ENCODE measurements around the gene DUSP28.

DUSP28 gene

GRCh38 chr2:240588006-240588655, 28.0 kb downstream of the DUSP28 start:
- FAIRE-seq: peak; percentile 65
- DNase-seq (ENCODE audit: insufficient read length, low spot score): no peak
- TF ChIP-seq POLR2A (IDR thresholded peaks at IDR 0.05; ENCODE audit: low read depth, low read length) (no peak), POLR2AphosphoS5 (IDR thresholded peaks at IDR 0.05; ENCODE audit: low read depth, low read length) (no peak), PAX5 (IDR thresholded peaks at IDR 0.05; ENCODE audit: insufficient read depth, low read length, severe bottlenecking) (no peak)

- FAIRE-seq: no peak
- no peak for DNase-seq (ENCODE audit: insufficient read length, low spot score)
- TF ChIP-seq SPI1 (IDR thresholded peaks at IDR 0.05; ENCODE audit: low read depth, low read length) (no peak), POLR2AphosphoS5 (IDR thresholded peaks at IDR 0.05; ENCODE audit: low read depth, low read length) (no peak), PAX5 (IDR thresholded peaks at IDR 0.05; ENCODE audit: insufficient read depth, low read length, severe bottlenecking) (no peak), POU2F2 (IDR thresholded peaks at IDR 0.05; ENCODE audit: low read depth, low read length) (no peak), POLR2A (IDR thresholded peaks at IDR 0.05; ENCODE audit: low read depth, low read length) (no peak), TAF1 (IDR thresholded peaks at IDR 0.05; ENCODE audit: low read depth, low read length) (no peak)
Observed at GRCh38 chr2:240588669-240589068, 28.5 kb downstream of the DUSP28 start.

- TF ChIP-seq POLR2AphosphoS5 (IDR thresholded peaks at IDR 0.05; ENCODE audit: low read depth, low read length): no peak
- no peak for TF ChIP-seq POU2F2 (IDR thresholded peaks at IDR 0.05; ENCODE audit: low read depth, low read length)
- TF ChIP-seq SPI1 (IDR thresholded peaks at IDR 0.05; ENCODE audit: low read depth, low read length): no peak
- no peak for TF ChIP-seq POLR2A (IDR thresholded peaks at IDR 0.05; ENCODE audit: low read depth, low read length)
- no peak for TF ChIP-seq TAF1 (IDR thresholded peaks at IDR 0.05; ENCODE audit: low read depth, low read length)
- no peak for TF ChIP-seq PAX5 (IDR thresholded peaks at IDR 0.05; ENCODE audit: insufficient read depth, low read length, severe bottlenecking)
- FAIRE-seq (no peak), DNase-seq (ENCODE audit: insufficient read length, low spot score) (no peak)
Observed at GRCh38 chr2:240589375-240589774, 29.2 kb downstream of the DUSP28 start.

- no peak for DNase-seq (ENCODE audit: insufficient read length, low spot score)
- FAIRE-seq: no peak
- TF ChIP-seq SPI1 (IDR thresholded peaks at IDR 0.05; ENCODE audit: low read depth, low read length): no peak
- TF ChIP-seq PAX5 (IDR thresholded peaks at IDR 0.05; ENCODE audit: insufficient read depth, low read length, severe bottlenecking): no peak
- TF ChIP-seq TAF1 (IDR thresholded peaks at IDR 0.05; ENCODE audit: low read depth, low read length): no peak
- no peak for TF ChIP-seq POU2F2 (IDR thresholded peaks at IDR 0.05; ENCODE audit: low read depth, low read length)
- no peak for TF ChIP-seq POLR2AphosphoS5 (IDR thresholded peaks at IDR 0.05; ENCODE audit: low read depth, low read length)
- TF ChIP-seq POLR2A (IDR thresholded peaks at IDR 0.05; ENCODE audit: low read depth, low read length): no peak
Observed at GRCh38 chr2:240589850-240590525, 29.8 kb downstream of the DUSP28 start.

- TF ChIP-seq TAF1 (IDR thresholded peaks at IDR 0.05; ENCODE audit: low read depth, low read length) (no peak), POU2F2 (IDR thresholded peaks at IDR 0.05; ENCODE audit: low read depth, low read length) (no peak), POLR2A (IDR thresholded peaks at IDR 0.05; ENCODE audit: low read depth, low read length) (no peak)
- no peak for FAIRE-seq
- no peak for DNase-seq (ENCODE audit: insufficient read length, low spot score)
Observed at GRCh38 chr2:240590681-240591111, 30.5 kb downstream of the DUSP28 start.

GRCh38 chr2:240591226-240591625, 31.1 kb downstream of the DUSP28 start:
- no peak for TF ChIP-seq PAX5 (IDR thresholded peaks at IDR 0.05; ENCODE audit: insufficient read depth, low read length, severe bottlenecking)
- no peak for TF ChIP-seq TAF1 (IDR thresholded peaks at IDR 0.05; ENCODE audit: low read depth, low read length)
- no peak for TF ChIP-seq POLR2AphosphoS5 (IDR thresholded peaks at IDR 0.05; ENCODE audit: low read depth, low read length)
- TF ChIP-seq POU2F2 (IDR thresholded peaks at IDR 0.05; ENCODE audit: low read depth, low read length): no peak
- TF ChIP-seq SPI1 (IDR thresholded peaks at IDR 0.05; ENCODE audit: low read depth, low read length): no peak
- TF ChIP-seq POLR2A (IDR thresholded peaks at IDR 0.05; ENCODE audit: low read depth, low read length): no peak
- no peak for DNase-seq (ENCODE audit: insufficient read length, low spot score)
- no peak for FAIRE-seq

- no peak for FAIRE-seq
- TF ChIP-seq SPI1 (IDR thresholded peaks at IDR 0.05; ENCODE audit: low read depth, low read length) (no peak), TAF1 (IDR thresholded peaks at IDR 0.05; ENCODE audit: low read depth, low read length) (no peak), PAX5 (IDR thresholded peaks at IDR 0.05; ENCODE audit: insufficient read depth, low read length, severe bottlenecking) (no peak), POLR2AphosphoS5 (IDR thresholded peaks at IDR 0.05; ENCODE audit: low read depth, low read length) (no peak), POU2F2 (IDR thresholded peaks at IDR 0.05; ENCODE audit: low read depth, low read length) (no peak), POLR2A (IDR thresholded peaks at IDR 0.05; ENCODE audit: low read depth, low read length) (no peak)
- DNase-seq (ENCODE audit: insufficient read length, low spot score): no peak
Observed at GRCh38 chr2:240591784-240592183, 31.6 kb downstream of the DUSP28 start.

GRCh38 chr2:240593026-240593702, 33.0 kb downstream of the DUSP28 start:
- DNase-seq (ENCODE audit: insufficient read length, low spot score) (no peak), FAIRE-seq (no peak)
- TF ChIP-seq POLR2A (IDR thresholded peaks at IDR 0.05; ENCODE audit: low read depth, low read length) (no peak), SPI1 (IDR thresholded peaks at IDR 0.05; ENCODE audit: low read depth, low read length) (no peak), POLR2AphosphoS5 (IDR thresholded peaks at IDR 0.05; ENCODE audit: low read depth, low read length) (no peak), PAX5 (IDR thresholded peaks at IDR 0.05; ENCODE audit: insufficient read depth, low read length, severe bottlenecking) (no peak), POU2F2 (IDR thresholded peaks at IDR 0.05; ENCODE audit: low read depth, low read length) (no peak), TAF1 (IDR thresholded peaks at IDR 0.05; ENCODE audit: low read depth, low read length) (no peak)

GRCh38 chr2:240593703-240594451, 33.7 kb downstream of the DUSP28 start:
- DNase-seq (ENCODE audit: insufficient read length, low spot score): no peak
- FAIRE-seq: no peak
- TF ChIP-seq TAF1 (IDR thresholded peaks at IDR 0.05; ENCODE audit: low read depth, low read length) (no peak), PAX5 (IDR thresholded peaks at IDR 0.05; ENCODE audit: insufficient read depth, low read length, severe bottlenecking) (no peak), POLR2AphosphoS5 (IDR thresholded peaks at IDR 0.05; ENCODE audit: low read depth, low read length) (no peak), SPI1 (IDR thresholded peaks at IDR 0.05; ENCODE audit: low read depth, low read length) (no peak), POU2F2 (IDR thresholded peaks at IDR 0.05; ENCODE audit: low read depth, low read length) (no peak), POLR2A (IDR thresholded peaks at IDR 0.05; ENCODE audit: low read depth, low read length) (no peak)

All from GM12891 (cell line).